PC-9 (cell line): ENCODE results near the gene NRARP. TPM values are rescaled to one million over a fixed set of nuclear protein-coding genes. Genes with fewer than 3 reads are reported as not detected.

Experiments used
- BruUV-seq: library from RNA; stranded (reverse); fragments of 400-500 nt; replicated peaks from 2 replicates; lab custom pipeline; 2021; lab: Mats Ljungman, UMichigan
- CTCF ChIA-PET: fragments of 300-600 bp; sonication (Branson Sonifier 250); formaldehyde crosslinking; loops from one replicate; lab custom pipeline; 2022; ENCODE audit warnings: antibody characterized with exemption; lab: Charles Lee
- POLR2A ChIA-PET: fragments of 300-600 bp; sonication (Branson Sonifier 250); formaldehyde crosslinking; loops from one replicate; lab custom pipeline; 2022; ENCODE audit warnings: antibody characterized with exemption; ENCODE audit not compliant: unreplicated experiment; lab: Charles Lee
- DNase-seq, 2 experiments: peaks; one replicate each; pipeline versions ENCODE4 v3.0.0 to v3.0.0-alpha.2; 2015 to 2022; ENCODE audit warnings: mixed read lengths in 1 of 2
- H2AFZ ChIP-seq: fragments of 200-600 bp; sonication (generic); 2 replicates; pipeline ENCODE4 v1.8.1; 2017; ENCODE audit warnings: antibody characterized with exemption
- H3F3A ChIP-seq: fragments of 200-600 bp; sonication (generic); 2 replicates; pipeline ENCODE4 v1.8.1; 2017; ENCODE audit warnings: antibody characterized with exemption, mild to moderate bottlenecking, low read depth; ENCODE audit not compliant: insufficient read depth
- H3K27ac ChIP-seq: fragments of 200-600 bp; sonication (generic); 2 replicates; pipeline ENCODE4 v1.6.1; 2016; ENCODE audit warnings: mixed run types
- H3K27me3 ChIP-seq: fragments of 200-600 bp; sonication (generic); 2 replicates; pipeline ENCODE4 v1.6.1; 2016; ENCODE audit warnings: low read depth, mixed run types; ENCODE audit not compliant: insufficient read depth
- H3K36me3 ChIP-seq: fragments of 200-600 bp; sonication (generic); 2 replicates; pipeline ENCODE4 v1.6.1; 2016; ENCODE audit warnings: low read depth, mixed run types
- H3K4me1 ChIP-seq: fragments of 200-600 bp; sonication (generic); replicated peaks from 2 replicates; pipeline ENCODE4 v1.6.1; 2016; ENCODE audit warnings: mixed run types; ENCODE audit not compliant: insufficient read depth
- H3K4me2 ChIP-seq: fragments of 200-600 bp; sonication (generic); 2 replicates; pipeline ENCODE4 v1.6.1; 2017; ENCODE audit warnings: mixed run types
- H3K4me3 ChIP-seq: fragments of 200-600 bp; sonication (generic); 2 replicates; pipeline ENCODE4 v1.6.1; 2016; ENCODE audit warnings: mixed run types
- H3K79me2 ChIP-seq: fragments of 200-600 bp; sonication (generic); 2 replicates; pipeline ENCODE4 v1.6.1; 2017; ENCODE audit warnings: low read depth, mixed run types
- H3K9me2 ChIP-seq: fragments of 200-600 bp; sonication (generic); 2 replicates; pipeline ENCODE4 v1.8.1; 2017; ENCODE audit warnings: mild to moderate bottlenecking; ENCODE audit not compliant: insufficient read depth
- H3K9me3 ChIP-seq: fragments of 200-600 bp; sonication (generic); 2 replicates; pipeline ENCODE4 v1.8.1; 2016; ENCODE audit warnings: low read depth; ENCODE audit not compliant: insufficient read depth
- H4K20me1 ChIP-seq: fragments of 200-600 bp; sonication (generic); 2 replicates; pipeline ENCODE4 v1.8.1; 2017; ENCODE audit not compliant: insufficient read depth
- CTCF ChIP-seq: fragments of 200-600 bp; sonication (generic); conservative IDR thresholded peaks from 2 replicates; pipeline ENCODE4 v1.6.1; 2017; ENCODE audit warnings: mixed run types, antibody characterized with exemption, mild to moderate bottlenecking, moderate library complexity
- EZH2 ChIP-seq: fragments of 200-600 bp; sonication (generic); IDR thresholded peaks from 2 replicates; pipeline ENCODE4 v1.8.0; 2017; ENCODE audit warnings: antibody characterized with exemption, low read depth
- intact Hi-C: fragments of 100-400 bp; cut with micrococcal nuclease; formaldehyde crosslinking; loops from one replicate; pipeline ENCODE4 v1.10.0; 2022; ENCODE audit not compliant: unreplicated experiment
- total RNA-seq: library from RNA; stranded (reverse); gene quantifications from 2 replicates; pipeline ENCODE4 v1.2.3, GENCODE V29; 2021

NRARP gene
- total RNA-seq, 1 experiment from 2014 or later: 20.6 TPM

GRCh38 chr9:137277329-137278041, 24.6 kb downstream of the NRARP start, which contains the start of gene TOR4A:
TOR4A (plus strand) TSS chr9:137277726; CDS start chr9:137278690, 964 bp downstream.
- peaks cover 24% of the 10 kb centered on the region for H3F3A ChIP-seq
- H3K27me3 ChIP-seq: no peaks in the 10 kb centered on the region
- H3K79me2 ChIP-seq: peaks cover 26% of the 10 kb centered on the region; the same call in 1 of the 2 replicates
- H3K4me1 ChIP-seq: peaks cover 16% of the 10 kb centered on the region
- H3K4me2 ChIP-seq: peak within 1 kb of the TSS; percentile 83
- intact Hi-C loops: loop anchor here (2.0 kb wide), 2 partner anchors 37 to 51 kb away; partner anchors contain the start of genes RNF224 and TUBB4B
- peak within 1 kb of the TSS; percentile 60 for H3K27ac ChIP-seq
- BruUV-seq: no TSS peak
- H3K36me3 ChIP-seq: peaks cover 5% of the 10 kb centered on the region; the same call in 1 of the 2 replicates
- DNase-seq: peak; percentile 90 to 98
- ChIA-PET CTCF (interaction anchor here (0.5 to 1.1 kb wide), 6 partner anchors 25 to 254 kb away, joined by 3 to 11 read pairs (median 5); partner anchors contain the start of gene NRARP), POLR2A (interaction anchor here (0.6 to 1.3 kb wide), 9 partner anchors 9 to 264 kb away, joined by 3 to 9 read pairs (median 4); partner anchors contain the start of genes NRARP and TUBB4B)
- TF ChIP-seq EZH2: no peak
- TF ChIP-seq CTCF: no peak; the same call in 1 of the 2 replicates
- H3K4me3 ChIP-seq: peak within 1 kb of the TSS; percentile 89
- no peaks in the 10 kb centered on the region for H3K9me2 ChIP-seq
- no peaks in the 10 kb centered on the region for H3K9me3 ChIP-seq
- H2AFZ ChIP-seq: peak within 1 kb of the TSS; percentile 74
- H4K20me1 ChIP-seq: peaks cover 6% of the 10 kb centered on the region; the same call in 1 of the 2 replicates

DNA sequence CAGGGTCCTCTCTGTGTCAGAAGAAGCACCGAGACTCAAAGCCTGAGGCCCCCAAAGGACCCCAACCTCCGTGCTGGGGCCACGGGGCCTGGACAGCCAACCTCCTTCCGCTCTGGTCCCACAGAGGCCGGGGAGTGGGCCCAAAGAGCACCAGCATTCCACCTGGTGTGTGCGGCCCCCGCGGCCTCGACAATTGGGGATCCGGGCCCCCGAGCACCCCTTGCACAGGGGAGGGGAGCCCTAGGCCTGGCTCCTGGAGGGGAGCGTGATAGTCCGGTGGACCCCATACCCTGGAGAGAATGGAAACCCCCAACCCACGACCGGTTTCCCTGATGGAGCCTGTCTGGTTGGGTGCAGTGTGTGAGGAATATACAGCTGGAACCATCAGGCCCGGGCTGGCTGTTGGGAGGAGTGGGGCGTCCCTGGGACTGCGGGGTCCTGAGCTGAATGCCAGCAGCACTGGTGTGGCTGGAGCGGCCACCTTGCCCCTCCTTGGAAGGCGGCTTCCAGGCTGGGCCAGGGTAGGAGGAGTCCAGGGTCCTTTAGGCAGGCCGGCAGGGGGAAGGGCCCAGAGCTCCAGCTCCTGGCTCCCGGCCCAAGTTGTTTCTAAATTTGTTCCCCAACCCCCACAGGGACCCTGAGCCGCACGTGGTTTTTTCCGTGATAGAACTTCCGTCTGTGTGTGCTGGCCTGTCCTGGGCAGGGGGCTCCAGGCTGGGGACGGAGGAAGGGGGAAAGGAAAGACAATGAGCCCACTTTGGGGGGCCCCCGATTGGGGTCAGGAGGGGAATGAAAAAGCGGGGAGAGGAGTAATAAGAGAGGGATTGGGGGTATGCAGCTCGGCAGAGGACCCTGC, 25.4 kb downstream of the NRARP start:
- BruUV-seq: TSS peak; percentile 91
- Histone ChIP-seq H3K4me3 (peak overlapping the region; percentile 89; the same call in 1 of the 2 replicates), H2AFZ (no peak overlapping the region), H3K27ac (peak overlapping the region; percentile 60), H3K9me2 (no peaks in the 10 kb centered on the region), H3K4me2 (peak overlapping the region; percentile 83), H3K36me3 (no peaks in the 10 kb centered on the region), H3K4me1 (peaks cover 16% of the 10 kb centered on the region), H3F3A (peaks cover 24% of the 10 kb centered on the region), H4K20me1 (peaks cover 6% of the 10 kb centered on the region; the same call in 1 of the 2 replicates), H3K79me2 (peaks cover 26% of the 10 kb centered on the region; the same call in 1 of the 2 replicates), H3K27me3 (no peaks in the 10 kb centered on the region), H3K9me3 (no peaks in the 10 kb centered on the region)
- intact Hi-C loops: loop anchor here (2.0 kb wide), 2 partner anchors 36 to 50 kb away; partner anchors contain the start of genes RNF224 and TUBB4B
- TF ChIP-seq EZH2 (no peak), CTCF (no peak)
- ChIA-PET POLR2A (interaction anchor here (0.6 to 1.3 kb wide), 7 partner anchors 12 to 165 kb away, joined by 3 to 9 read pairs (median 4); partner anchors contain the start of gene TUBB4B), CTCF (interaction anchor here (0.5 to 1.1 kb wide), 5 partner anchors 25 to 126 kb away, joined by 3 to 10 read pairs (median 5); partner anchors contain the start of gene NRARP)
- DNase-seq: peak in 1 of 2 experiments; percentile 74
